Gastroesophageal sphincter (tissue), 3 donors: Measurements from ENCODE around the gene DLGAP4.

ENCODE experiments used
- EP300 ChIP-seq: sonication (generic); formaldehyde crosslinking; IDR thresholded peaks from one replicate; pipeline ENCODE4 v1.6.1; 2017; ENCODE audit warnings: antibody characterized with exemption, mild to moderate bottlenecking
- POLR2AphosphoS5 ChIP-seq: sonication (generic); formaldehyde crosslinking; IDR thresholded peaks from one replicate; pipeline ENCODE4 v1.6.1; 2017; ENCODE audit warnings: antibody characterized with exemption
- TF ChIP-seq, protein P1 (sequence below), 4 experiments: fragments of 200-600 bp in 2 of 4; fragments of 450-650 bp in 2 of 4; sonication (generic) in 1 of 4; IDR thresholded peaks; one replicate each; pipeline ENCODE4 v1.5.1; 2017 to 2019; ENCODE audit warnings: antibody characterized with exemption in 4 of 4, mild to moderate bottlenecking in 2 of 4, moderate library complexity in 2 of 4

DNA sequence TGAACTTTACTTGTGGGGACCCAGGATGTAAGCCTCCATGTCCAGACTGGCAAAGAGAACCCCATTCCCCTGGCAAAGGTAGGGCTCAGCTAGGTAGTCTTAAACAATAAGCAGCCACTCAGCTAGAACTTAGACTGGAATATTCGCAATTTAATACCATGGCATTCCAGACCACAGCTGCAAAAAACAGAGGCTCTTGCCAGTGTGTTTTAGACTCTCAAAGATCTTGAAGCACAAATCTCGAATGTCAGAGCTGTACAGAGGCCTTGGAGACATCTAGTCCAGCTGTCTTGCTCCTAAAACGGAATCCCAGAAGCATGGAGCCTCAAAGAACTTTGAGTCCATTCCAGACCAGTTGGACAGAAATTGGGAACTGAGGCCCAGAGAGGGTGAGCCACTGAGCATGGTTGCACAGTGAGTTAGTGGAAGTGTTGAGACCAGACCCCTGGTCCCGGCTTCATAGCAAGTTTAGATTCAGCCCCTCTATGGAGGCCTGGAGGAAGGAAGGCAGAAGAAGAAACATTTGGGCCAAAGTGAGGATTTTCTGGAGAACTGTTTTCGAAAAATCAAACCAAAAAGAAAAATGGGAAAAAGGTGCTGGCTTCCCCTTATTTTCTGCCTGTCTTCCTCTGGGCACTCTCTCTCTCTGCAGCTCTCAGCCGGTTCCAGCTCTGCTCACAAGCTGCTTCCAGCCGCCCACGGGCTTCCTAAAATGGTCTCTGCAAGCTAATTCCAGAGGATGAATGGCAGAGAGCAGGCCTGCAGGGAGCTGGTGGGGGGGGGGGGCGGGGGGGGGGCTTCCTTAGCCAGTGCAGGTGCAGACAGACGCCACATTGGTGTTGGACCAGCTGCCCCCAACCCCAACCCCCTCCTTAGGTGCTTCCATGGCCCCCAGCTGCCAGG is 37.4 kb upstream of the DLGAP4 start:
- no peak for TF ChIP-seq POLR2AphosphoS5
- TF ChIP-seq, protein P1, sequence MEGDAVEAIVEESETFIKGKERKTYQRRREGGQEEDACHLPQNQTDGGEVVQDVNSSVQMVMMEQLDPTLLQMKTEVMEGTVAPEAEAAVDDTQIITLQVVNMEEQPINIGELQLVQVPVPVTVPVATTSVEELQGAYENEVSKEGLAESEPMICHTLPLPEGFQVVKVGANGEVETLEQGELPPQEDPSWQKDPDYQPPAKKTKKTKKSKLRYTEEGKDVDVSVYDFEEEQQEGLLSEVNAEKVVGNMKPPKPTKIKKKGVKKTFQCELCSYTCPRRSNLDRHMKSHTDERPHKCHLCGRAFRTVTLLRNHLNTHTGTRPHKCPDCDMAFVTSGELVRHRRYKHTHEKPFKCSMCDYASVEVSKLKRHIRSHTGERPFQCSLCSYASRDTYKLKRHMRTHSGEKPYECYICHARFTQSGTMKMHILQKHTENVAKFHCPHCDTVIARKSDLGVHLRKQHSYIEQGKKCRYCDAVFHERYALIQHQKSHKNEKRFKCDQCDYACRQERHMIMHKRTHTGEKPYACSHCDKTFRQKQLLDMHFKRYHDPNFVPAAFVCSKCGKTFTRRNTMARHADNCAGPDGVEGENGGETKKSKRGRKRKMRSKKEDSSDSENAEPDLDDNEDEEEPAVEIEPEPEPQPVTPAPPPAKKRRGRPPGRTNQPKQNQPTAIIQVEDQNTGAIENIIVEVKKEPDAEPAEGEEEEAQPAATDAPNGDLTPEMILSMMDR (IDR thresholded peaks at IDR 0.05), result no peak
- TF ChIP-seq EP300, result no peak
